IMR-90 (cell line): ENCODE data around the gene PLOD1. TPM values are rescaled to one million over a fixed set of nuclear protein-coding genes. Genes with fewer than 3 reads are reported as not detected.

Experiments
- ATAC-seq: fragments of 200-7000 bp; cut with Tn5 transposase; 2 replicates; pipeline ENCODE4 v1.9.1; 2020; ENCODE audit warnings: low read depth, mild to moderate bottlenecking, moderate library complexity
- BruUV-seq: library from RNA; stranded (reverse); fragments of 400-500 nt; replicated peaks from 2 replicates; lab custom pipeline; 2021; lab: Mats Ljungman, UMichigan
- CTCF ChIA-PET: fragments of 300-600 bp; formaldehyde crosslinking; extraction: SDS; loops from one replicate; lab custom pipeline; 2021; ENCODE audit warnings: antibody characterized with exemption; lab: Yijun Ruan, JAX
- POLR2A ChIA-PET: fragments of 300-600 bp; sonication (Branson Sonifier 250); formaldehyde crosslinking; loops from one replicate; lab custom pipeline; 2022; ENCODE audit warnings: antibody characterized with exemption; ENCODE audit not compliant: unreplicated experiment; lab: Charles Lee
- DNase-seq: peaks from one replicate; pipeline ENCODE4 v3.0.0; 2013
- H2AFZ ChIP-seq: replicated peaks from 2 replicates; pipeline ENCODE3; 2013; ENCODE audit warnings: low read length, mild to moderate bottlenecking; ENCODE audit not compliant: poor library complexity
- H2AK5ac ChIP-seq: 2 replicates; pipeline ENCODE4 v1.6.1; 2013; ENCODE audit warnings: low read depth, low read length, inconsistent platforms
- H2AK9ac ChIP-seq: replicated peaks from 2 replicates; pipeline ENCODE3; 2013; ENCODE audit warnings: mild to moderate bottlenecking, low read depth, low read length, moderate library complexity; ENCODE audit not compliant: poor library complexity
- H2BK120ac ChIP-seq: 2 replicates; pipeline ENCODE4 v1.6.1; 2013; ENCODE audit warnings: low read depth, low read length, inconsistent platforms
- H2BK15ac ChIP-seq: 3 replicates; pipeline ENCODE4 v1.6.1; 2013; ENCODE audit warnings: low read depth, low read length, inconsistent platforms
- H2BK20ac ChIP-seq: 2 replicates; pipeline ENCODE4 v1.6.1; 2013; ENCODE audit warnings: low read depth, mild to moderate bottlenecking, inconsistent platforms, low read length, moderate library complexity
- H2BK5ac ChIP-seq: 2 replicates; pipeline ENCODE4 v1.6.1; 2013; ENCODE audit warnings: mild to moderate bottlenecking, low read depth, low read length, inconsistent platforms; ENCODE audit not compliant: poor library complexity, severe bottlenecking
- H3K14ac ChIP-seq: replicated peaks from 2 replicates; pipeline ENCODE4 v1.6.1; 2013; ENCODE audit warnings: low read depth, low read length, inconsistent platforms
- H3K18ac ChIP-seq: 2 replicates; pipeline ENCODE4 v1.6.1; 2013; ENCODE audit warnings: low read depth, low read length, control low read depth
- H3K23ac ChIP-seq: 2 replicates; pipeline ENCODE4 v1.6.1; 2013; ENCODE audit warnings: low read depth, low read length, inconsistent platforms
- H3K27ac ChIP-seq: 2 replicates; pipeline ENCODE4 v1.5.1; 2013; ENCODE audit warnings: mild to moderate bottlenecking, control low read depth, low read length; ENCODE audit not compliant: insufficient read depth
- H3K27me3 ChIP-seq: 2 replicates; pipeline ENCODE4 v1.6.1; 2013; ENCODE audit warnings: low read length; ENCODE audit not compliant: control insufficient read depth, insufficient read depth
- H3K36me3 ChIP-seq: 2 replicates; pipeline ENCODE4 v1.6.1; 2013; ENCODE audit warnings: low read length, mixed read lengths; ENCODE audit not compliant: control insufficient read depth, insufficient read depth
- H3K4ac ChIP-seq: 2 replicates; pipeline ENCODE4 v1.6.1; 2013; ENCODE audit warnings: low read depth, low read length, inconsistent platforms
- H3K4me1 ChIP-seq: 2 replicates; pipeline ENCODE4 v1.6.1; 2013; ENCODE audit warnings: low read length, mixed read lengths; ENCODE audit not compliant: control insufficient read depth, insufficient read depth
- H3K4me2 ChIP-seq: 2 replicates; pipeline ENCODE4 v1.6.1; 2013; ENCODE audit warnings: low read depth, mild to moderate bottlenecking, control low read depth, low read length, moderate library complexity
- H3K4me3 ChIP-seq: 2 replicates; pipeline ENCODE4 v1.5.1; 2013; ENCODE audit warnings: low read depth, mild to moderate bottlenecking, control low read depth, low read length, moderate library complexity; ENCODE audit not compliant: insufficient read depth
- H3K56ac ChIP-seq: 2 replicates; pipeline ENCODE4 v1.6.1; 2013; ENCODE audit warnings: low read length, inconsistent platforms; ENCODE audit not compliant: insufficient read depth; ENCODE audit errors: extremely low read depth
- H3K79me1 ChIP-seq, 2 experiments: 2 replicates each; pipeline ENCODE4 v1.6.1; 2013; ENCODE audit warnings: low read length in 2 of 2, inconsistent platforms in 1 of 2, low read depth in 1 of 2
- H3K9ac ChIP-seq: 2 replicates; pipeline ENCODE4 v1.6.1; 2013; ENCODE audit warnings: low read depth, low read length, control low read depth
- H3K9me1 ChIP-seq: 2 replicates; pipeline ENCODE4 v1.6.1; 2013; ENCODE audit warnings: low read length, inconsistent platforms; ENCODE audit not compliant: insufficient read depth
- H3K9me3 ChIP-seq: 2 replicates; pipeline ENCODE4 v1.6.1; 2013; ENCODE audit warnings: low read length; ENCODE audit not compliant: control insufficient read depth, insufficient read depth
- H4K20me1 ChIP-seq: 2 replicates; pipeline ENCODE4 v1.6.1; 2013; ENCODE audit warnings: low read length, inconsistent platforms; ENCODE audit not compliant: insufficient read depth
- H4K5ac ChIP-seq: 2 replicates; pipeline ENCODE4 v1.6.1; 2013; ENCODE audit warnings: mild to moderate bottlenecking, low read depth, low read length, control low read depth
- H4K8ac ChIP-seq, 2 experiments: 2 replicates each; pipeline ENCODE4 v1.6.1; 2013; ENCODE audit warnings: low read depth in 2 of 2, low read length in 2 of 2, control low read depth in 1 of 2, inconsistent platforms in 1 of 2
- H4K91ac ChIP-seq: 2 replicates; pipeline ENCODE4 v1.6.1; 2013; ENCODE audit warnings: low read depth, low read length, inconsistent platforms; ENCODE audit not compliant: insufficient read depth
- BHLHE40 ChIP-seq: fragments of 150-350 bp; IDR thresholded peaks from 2 replicates; pipeline ENCODE4 v1.6.1; 2016; ENCODE audit warnings: mild to moderate bottlenecking, low read depth, low read length
- CEBPB ChIP-seq: IDR thresholded peaks from 2 replicates; pipeline ENCODE4 v1.6.1; 2012; ENCODE audit warnings: low read depth, low read length, improper control_type of control experiment
- CHD1 ChIP-seq: IDR thresholded peaks from 2 replicates; pipeline ENCODE4 v1.6.1; 2012; ENCODE audit warnings: low read depth, low read length, improper control_type of control experiment
- CTCF ChIP-seq: conservative IDR thresholded peaks from 2 replicates; pipeline ENCODE4 v1.5.1; 2012; ENCODE audit warnings: mild to moderate bottlenecking, low read depth, low read length, improper control_type of control experiment
- ELK1 ChIP-seq: fragments of 150-350 bp; IDR thresholded peaks from 2 replicates; pipeline ENCODE4 v1.6.1; 2016; ENCODE audit warnings: low read depth, mild to moderate bottlenecking, low read length, moderate library complexity, borderline replicate concordance
- FOS ChIP-seq: fragments of 150-350 bp; IDR thresholded peaks from 2 replicates; pipeline ENCODE4 v1.6.1; 2016; ENCODE audit warnings: low read depth, low read length
- MAFK ChIP-seq: IDR thresholded peaks from 2 replicates; pipeline ENCODE4 v1.6.1; 2012; ENCODE audit warnings: low read depth, low read length, improper control_type of control experiment
- MAZ ChIP-seq: IDR thresholded peaks from 2 replicates; pipeline ENCODE4 v1.6.1; 2012; ENCODE audit warnings: low read depth, mild to moderate bottlenecking, low read length, improper control_type of control experiment, moderate library complexity, borderline replicate concordance
- MXI1 ChIP-seq: IDR thresholded peaks from 2 replicates; pipeline ENCODE4 v1.6.1; 2012; ENCODE audit warnings: low read depth, mild to moderate bottlenecking, low read length, moderate library complexity, borderline replicate concordance
- POLR2A ChIP-seq: IDR thresholded peaks from 2 replicates; pipeline ENCODE4 v1.6.1; 2012; ENCODE audit warnings: mild to moderate bottlenecking, low read depth, low read length
- RAD21 ChIP-seq: IDR thresholded peaks from 2 replicates; pipeline ENCODE4 v1.6.1; 2012; ENCODE audit warnings: low read length, improper control_type of control experiment
- RCOR1 ChIP-seq: IDR thresholded peaks from 2 replicates; pipeline ENCODE4 v1.6.1; 2012; ENCODE audit warnings: mild to moderate bottlenecking, low read length, improper control_type of control experiment; ENCODE audit not compliant: insufficient replicate concordance
- SMC3 ChIP-seq: fragments of 150-350 bp; IDR thresholded peaks from 2 replicates; pipeline ENCODE4 v1.6.1; 2016; ENCODE audit warnings: low read depth, mild to moderate bottlenecking, antibody characterized with exemption, low read length, moderate library complexity
- USF2 ChIP-seq: fragments of 150-350 bp; IDR thresholded peaks from 2 replicates; pipeline ENCODE4 v1.6.1; 2017; ENCODE audit warnings: mild to moderate bottlenecking, antibody characterized with exemption, low read length, low read depth
- WGBS, 2 experiments: methylation state at CpG; one replicate each; pipeline versions ENCODE4 v1.1.5 to v1.1.7; 2013; ENCODE audit warnings: missing lambda C conversion rate in 2 of 2; ENCODE audit not compliant: insufficient read length in 1 of 2; ENCODE audit errors: extremely low coverage in 2 of 2; 5-methylcytosine and 5-hydroxymethylcytosine counted together
- dilution Hi-C: fragments of 300-500 bp; cut with HindIII; formaldehyde crosslinking; loops from one replicate; pipeline ENCODE4 v1.14.3; 2018; ENCODE audit warnings: low sequenced_read_pairs; ENCODE audit not compliant: unreplicated experiment
- in situ Hi-C: fragments of 300-500 bp; cut with MboI; formaldehyde crosslinking; loops from 3 replicates; pipeline ENCODE4 v1.14.3; 2019; ENCODE audit warnings: low sequenced_read_pairs, inconsistent platforms, mixed read lengths
- intact Hi-C: fragments of 100-400 bp; cut with micrococcal nuclease; formaldehyde crosslinking; loops from 2 replicates; pipeline ENCODE4 v1.10.0; 2022
- polyA plus RNA-seq, 3 experiments: library from polyadenylated mRNA; depleted of rRNA; stranded (reverse); fragments of >200 nt; gene quantifications; 2 replicates each; pipeline ENCODE4 v1.2.3, GENCODE V29; 2012; ENCODE audit warnings: low replicate concordance in 1 of 3
- total RNA-seq: library from RNA; depleted of rRNA; stranded (reverse); fragments of >200 nt; gene quantifications from 2 replicates; pipeline ENCODE4 v1.2.3, GENCODE V29; 2012

The PLOD1 gene
- total and polyA plus RNA-seq, 2 of the 4 experiments (the other 2 are of a cell fraction), result 283 to 609 TPM

- Histone ChIP-seq H4K91ac (no peak overlapping the region), H3K79me1 (peaks cover 0 to 9% of the 10 kb centered on the region in 2 experiments; a peak in 3 of 4 replicates), H2BK5ac (no peak overlapping the region), H3K4me3 (no peak overlapping the region), H2AK9ac (no peak overlapping the region), H3K9me3 (no peaks in the 10 kb centered on the region), H3K27me3 (no peaks in the 10 kb centered on the region), H4K8ac (no peak overlapping the region), H3K9me1 (no peaks in the 10 kb centered on the region; the same call in 1 of the 2 replicates), H3K27ac (no peak overlapping the region), H3K14ac (no peak overlapping the region), H3K4ac (no peak overlapping the region), H4K20me1 (no peaks in the 10 kb centered on the region), H3K18ac (no peak overlapping the region), H3K4me1 (peaks cover 2% of the 10 kb centered on the region; the same call in 1 of the 2 replicates), H3K9ac (no peak overlapping the region), H2AFZ (no peak overlapping the region), H3K56ac (no peak overlapping the region), H4K5ac (no peak overlapping the region), H2BK15ac (no peak overlapping the region), H3K36me3 (peaks cover 24% of the 10 kb centered on the region), H2BK120ac (no peak overlapping the region), H3K23ac (no peak overlapping the region), H3K4me2 (no peak overlapping the region), H2AK5ac (no peak overlapping the region), H2BK20ac (no peak overlapping the region)
- intact Hi-C loops, result loop anchor here (5.0 kb wide), 1 partner anchor 192 kb away; no protein-coding TSS in a partner anchor
- 83% methylated on average over 1 of the region's 9 CpGs; no CpG with 5 or more reads in 1 of the 2 experiments for WGBS, 2 experiments
- dilution Hi-C loops, result no loop called here
- POLR2A ChIA-PET, result no interaction called here
- TF ChIP-seq FOS, result no peak
- TF ChIP-seq ELK1, result no peak
- no peak for TF ChIP-seq RAD21
- TF ChIP-seq CTCF, result no peak
- no peak for TF ChIP-seq BHLHE40
- no peak for TF ChIP-seq CHD1
- TF ChIP-seq POLR2A, result no peak
- no peak for TF ChIP-seq USF2
- no peak for TF ChIP-seq MAZ
- TF ChIP-seq SMC3, result no peak
- TF ChIP-seq RCOR1, result no peak
- TF ChIP-seq MXI1, result no peak
- TF ChIP-seq CEBPB, result no peak
- no peak for TF ChIP-seq MAFK
- ATAC-seq (no peak), DNase-seq (no peak)
- in situ Hi-C loops, result no loop called here
- BruUV-seq, result no TSS peak
- CTCF ChIA-PET, result no interaction called here
These were observed 81.0 kb downstream of the PLOD1 start for GRCh38 chr1:12015499-12015898.
